Activated CD8-positive, alpha-beta T cell treated with anti-CD3 and anti-CD28 coated beads, Interleukin-2, amount 10 ng/mL, durations not matched to agents 7 days and 5 days (primary cell): Measurements from ENCODE around the gene MRPL55. TPM values are rescaled to one million over a fixed set of nuclear protein-coding genes. Genes with fewer than 3 reads are reported as not detected.

Experiments used
- ATAC-seq: fragments of 150-1000 bp; cut with Tn5 transposase; one replicate; pipeline ENCODE4 v1.10.0; 2021; ENCODE audit warnings: moderate library complexity
- CTCF ChIA-PET: fragments of 350-600 bp; sonication (Branson Sonifier 250); formaldehyde crosslinking; loops from one replicate; lab custom pipeline; 2021; ENCODE audit warnings: antibody characterized with exemption; lab: Charles Lee
- POLR2A ChIA-PET: fragments of 350-600 bp; sonication (Branson Sonifier 250); formaldehyde crosslinking; loops from one replicate; lab custom pipeline; 2021; ENCODE audit warnings: antibody characterized with exemption; lab: Charles Lee
- DNase-seq: peaks from one replicate; pipeline ENCODE4 v3.0.0-alpha.2; 2020
- H3K27ac Mint-ChIP-seq: one replicate; pipeline ENCODE4 v1.8.0; 2021; ENCODE audit warnings: mild to moderate bottlenecking, mixed read lengths
- H3K27me3 Mint-ChIP-seq: one replicate; pipeline ENCODE4 v1.8.0; 2021; ENCODE audit warnings: low read depth, mixed read lengths
- H3K36me3 Mint-ChIP-seq: one replicate; pipeline ENCODE4 v1.8.0; 2021; ENCODE audit warnings: low read depth, mixed read lengths
- H3K4me1 Mint-ChIP-seq: one replicate; pipeline ENCODE4 v1.8.0; 2021; ENCODE audit warnings: low read depth, mixed read lengths
- H3K4me3 Mint-ChIP-seq: one replicate; pipeline ENCODE4 v1.8.0; 2021; ENCODE audit warnings: mild to moderate bottlenecking, mixed read lengths
- H3K9me3 Mint-ChIP-seq: one replicate; pipeline ENCODE4 v1.8.0; 2022; ENCODE audit warnings: mixed read lengths; ENCODE audit not compliant: insufficient read depth
- total RNA-seq, 2 experiments: library from RNA; stranded (reverse); gene quantifications; one replicate each; pipeline ENCODE4 v1.2.3, GENCODE V29; 2021

The MRPL55 gene
- total RNA-seq, 2 experiments from 2014 or later: 51.1 to 60.7 TPM

DNA sequence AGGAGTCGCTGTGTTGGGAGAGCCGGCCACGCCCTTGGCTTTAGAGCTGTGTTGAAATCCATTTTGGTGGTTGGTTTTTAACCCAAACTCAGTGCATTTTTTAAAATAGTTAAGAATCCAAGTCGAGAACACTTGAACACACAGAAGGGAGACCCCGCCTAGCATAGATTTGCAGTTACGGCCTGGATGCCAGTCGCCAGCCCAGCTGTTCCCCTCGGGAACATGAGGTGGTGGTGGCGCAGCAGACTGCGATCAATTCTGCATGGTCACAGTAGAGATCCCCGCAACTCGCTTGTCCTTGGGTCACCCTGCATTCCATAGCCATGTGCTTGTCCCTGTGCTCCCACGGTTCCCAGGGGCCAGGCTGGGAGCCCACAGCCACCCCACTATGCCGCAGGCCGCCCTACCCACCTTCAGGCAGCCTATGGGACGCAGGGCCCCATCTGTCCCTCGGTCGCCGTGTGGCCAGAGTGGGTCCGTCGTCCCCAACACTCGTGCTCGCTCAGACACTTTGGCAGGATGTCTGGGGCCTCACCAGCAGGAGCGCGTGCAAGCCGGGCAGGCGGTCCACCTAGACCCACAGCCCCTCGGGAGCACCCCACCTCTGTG lies 10.7 kb downstream of the MRPL55 start:
- Mint-ChIP-seq H3K4me1 (peaks cover 14% of the 10 kb centered on the region), H3K27ac (no peak overlapping the region), H3K4me3 (no peak overlapping the region), H3K9me3 (peaks cover 13% of the 10 kb centered on the region), H3K27me3 (no peaks in the 10 kb centered on the region), H3K36me3 (peaks cover 68% of the 10 kb centered on the region)
- DNase-seq (no peak), ATAC-seq (no peak)
- ChIA-PET CTCF (no interaction called here), POLR2A (interaction anchor here (0.9 kb wide), 1 partner anchor 16 kb away, joined by 3 read pairs; no protein-coding TSS in a partner anchor)

DNA sequence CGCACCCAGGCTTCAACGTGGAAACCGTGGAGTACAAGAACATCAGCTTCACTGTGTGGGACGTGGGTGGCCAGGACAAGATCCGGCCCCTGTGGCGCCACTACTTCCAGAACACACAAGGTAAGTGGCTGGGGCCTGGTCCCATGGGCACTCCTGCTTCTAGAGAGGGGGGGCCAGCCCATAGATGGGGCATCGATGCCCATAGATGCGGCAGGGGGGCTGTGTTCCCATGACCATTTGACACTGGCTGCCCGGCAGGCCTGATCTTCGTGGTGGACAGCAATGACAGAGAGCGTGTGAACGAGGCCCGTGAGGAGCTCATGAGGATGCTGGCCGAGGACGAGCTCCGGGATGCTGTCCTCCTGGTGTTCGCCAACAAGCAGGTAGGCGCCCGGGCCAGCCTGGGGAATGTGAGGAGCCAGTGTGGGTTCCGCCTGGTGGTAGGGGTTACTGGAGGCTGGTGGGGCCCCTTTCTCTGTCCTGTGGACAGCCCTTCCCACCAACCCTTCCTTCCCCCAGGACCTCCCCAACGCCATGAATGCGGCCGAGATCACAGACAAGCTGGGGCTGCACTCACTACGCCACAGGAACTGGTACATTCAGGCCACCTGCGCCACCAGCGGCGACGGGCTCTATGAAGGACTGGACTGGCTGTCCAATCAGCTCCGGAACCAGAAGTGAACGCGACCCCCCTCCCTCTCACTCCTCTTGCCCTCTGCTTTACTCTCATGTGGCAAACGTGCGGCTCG lies 11.6 kb downstream of the MRPL55 start:
- H3K4me3 Mint-ChIP-seq: no peak overlapping the region
- peaks cover 13% of the 10 kb centered on the region for H3K4me1 Mint-ChIP-seq
- DNase-seq: no peak
- H3K27me3 Mint-ChIP-seq: no peaks in the 10 kb centered on the region
- ATAC-seq: no peak
- CTCF ChIA-PET: no interaction called here
- H3K9me3 Mint-ChIP-seq: peaks cover 16% of the 10 kb centered on the region
- peaks cover 77% of the 10 kb centered on the region for H3K36me3 Mint-ChIP-seq
- no peak overlapping the region for H3K27ac Mint-ChIP-seq
- POLR2A ChIA-PET: interaction anchor here (0.6 to 0.7 kb wide), 2 partner anchors 14 to 15 kb away, joined by 3 to 4 read pairs; partner anchors contain the start of gene ARF1

DNA sequence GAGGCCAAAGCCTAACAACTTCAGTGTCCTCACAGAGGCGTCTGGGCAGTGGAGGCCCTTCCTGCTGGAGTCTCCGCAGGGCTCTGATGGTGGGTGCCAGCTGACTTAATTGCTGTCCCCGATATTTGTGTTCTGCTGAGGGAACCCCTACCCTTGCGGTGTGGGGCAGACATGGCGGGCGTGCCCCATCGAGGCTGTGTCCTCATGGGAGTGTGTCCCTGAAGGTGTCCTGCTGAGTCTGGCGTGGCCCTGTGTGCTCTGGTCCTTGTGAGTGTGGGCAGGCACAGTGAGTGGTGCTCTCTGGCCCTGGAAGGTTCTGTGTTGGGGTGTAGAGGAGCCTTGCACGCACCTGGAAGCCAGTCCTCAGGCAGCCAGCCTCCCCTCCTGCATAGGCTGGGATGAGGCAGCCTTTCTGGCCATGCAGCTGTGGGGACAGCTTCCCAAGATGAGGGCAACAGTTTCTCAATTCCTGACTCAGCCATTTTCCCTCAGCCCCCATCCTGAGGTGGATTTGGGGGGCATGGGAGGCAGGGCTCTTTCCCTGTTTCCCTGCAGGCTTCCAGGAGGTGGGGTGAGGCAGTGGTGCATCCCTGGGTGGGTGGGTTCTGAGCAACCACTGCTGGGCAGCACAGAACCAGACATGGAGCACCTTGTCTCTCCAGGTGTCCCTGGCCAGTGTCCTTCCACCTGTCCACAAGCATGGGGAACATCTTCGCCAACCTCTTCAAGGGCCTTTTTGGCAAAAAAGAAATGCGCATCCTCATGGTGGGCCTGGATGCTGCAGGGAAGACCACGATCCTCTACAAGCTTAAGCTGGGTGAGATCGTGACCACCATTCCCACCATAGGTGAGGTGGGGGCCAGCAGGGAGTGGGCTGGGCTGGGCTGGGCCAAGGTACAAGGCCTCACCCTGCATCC lies 12.4 kb downstream of the MRPL55 start:
- Mint-ChIP-seq H3K27me3 (no peaks in the 10 kb centered on the region), H3K4me3 (no peak overlapping the region), H3K36me3 (peaks cover 86% of the 10 kb centered on the region), H3K27ac (no peak overlapping the region), H3K9me3 (peaks cover 21% of the 10 kb centered on the region), H3K4me1 (peaks cover 19% of the 10 kb centered on the region)
- ATAC-seq (no peak), DNase-seq (no peak)
- ChIA-PET POLR2A (interaction anchor here (0.6 kb wide), 1 partner anchor 13 kb away, joined by 3 read pairs; no protein-coding TSS in a partner anchor), CTCF (no interaction called here)

DNA sequence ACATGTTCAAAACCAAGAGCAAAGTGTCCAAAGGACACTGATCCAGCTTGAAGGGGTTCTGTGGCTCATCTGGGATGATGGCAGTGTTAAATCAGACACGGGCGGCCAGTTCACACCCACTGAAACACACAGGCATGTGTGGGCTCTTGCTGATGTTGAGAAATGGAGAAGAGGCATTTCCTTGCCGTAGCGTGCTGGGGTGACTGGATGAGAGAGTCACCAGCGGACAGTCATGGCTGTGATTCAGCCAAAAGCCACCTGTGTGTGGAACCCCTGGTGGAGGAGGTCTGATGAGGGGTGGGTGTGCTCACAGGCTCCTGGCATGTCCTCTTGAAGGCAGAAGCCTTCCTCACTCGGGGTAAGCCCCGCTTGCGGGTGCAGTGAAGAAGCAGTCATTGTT lies 13.2 kb downstream of the MRPL55 start:
- Mint-ChIP-seq H3K36me3 (peaks cover 87% of the 10 kb centered on the region), H3K27ac (no peak overlapping the region), H3K9me3 (peaks cover 22% of the 10 kb centered on the region), H3K4me1 (peaks cover 20% of the 10 kb centered on the region), H3K27me3 (no peaks in the 10 kb centered on the region), H3K4me3 (no peak overlapping the region)
- ChIA-PET CTCF (interaction anchor here (1.1 kb wide), 1 partner anchor 72 kb away, joined by 3 read pairs; no protein-coding TSS in a partner anchor), POLR2A (no interaction called here)
- DNase-seq (no peak), ATAC-seq (no peak)

DNA sequence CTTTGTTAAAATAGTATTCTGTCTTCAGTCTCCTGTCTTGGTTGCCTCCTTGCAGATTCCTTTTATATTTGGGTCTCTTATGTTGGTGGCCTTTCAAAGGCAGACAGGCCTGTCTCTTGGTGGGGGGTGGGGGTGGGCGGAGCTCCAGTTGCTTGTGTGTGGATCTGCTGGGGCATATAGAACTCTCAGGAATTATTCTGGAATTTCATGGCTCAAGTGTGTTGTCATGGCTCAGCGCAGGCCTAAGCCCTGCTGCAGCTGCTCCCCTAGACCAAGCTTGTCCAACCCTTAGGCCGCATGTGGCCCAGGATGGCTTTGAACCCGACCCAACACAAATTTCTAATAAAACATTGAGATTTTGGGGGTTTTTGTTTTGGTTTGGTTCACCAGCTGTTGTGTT lies 13.9 kb downstream of the MRPL55 start:
- no peak overlapping the region for H3K4me3 Mint-ChIP-seq
- POLR2A ChIA-PET: interaction anchor here (1.2 kb wide), 1 partner anchor 8 kb away, joined by 3 read pairs; no protein-coding TSS in a partner anchor
- H3K36me3 Mint-ChIP-seq: peaks cover 90% of the 10 kb centered on the region
- ATAC-seq: no peak
- peaks cover 26% of the 10 kb centered on the region for H3K4me1 Mint-ChIP-seq
- CTCF ChIA-PET: interaction anchor here (1.1 kb wide), 1 partner anchor 73 kb away, joined by 3 read pairs; no protein-coding TSS in a partner anchor
- H3K27me3 Mint-ChIP-seq: no peaks in the 10 kb centered on the region
- H3K27ac Mint-ChIP-seq: no peak overlapping the region
- peaks cover 22% of the 10 kb centered on the region for H3K9me3 Mint-ChIP-seq
- no peak for DNase-seq

DNA sequence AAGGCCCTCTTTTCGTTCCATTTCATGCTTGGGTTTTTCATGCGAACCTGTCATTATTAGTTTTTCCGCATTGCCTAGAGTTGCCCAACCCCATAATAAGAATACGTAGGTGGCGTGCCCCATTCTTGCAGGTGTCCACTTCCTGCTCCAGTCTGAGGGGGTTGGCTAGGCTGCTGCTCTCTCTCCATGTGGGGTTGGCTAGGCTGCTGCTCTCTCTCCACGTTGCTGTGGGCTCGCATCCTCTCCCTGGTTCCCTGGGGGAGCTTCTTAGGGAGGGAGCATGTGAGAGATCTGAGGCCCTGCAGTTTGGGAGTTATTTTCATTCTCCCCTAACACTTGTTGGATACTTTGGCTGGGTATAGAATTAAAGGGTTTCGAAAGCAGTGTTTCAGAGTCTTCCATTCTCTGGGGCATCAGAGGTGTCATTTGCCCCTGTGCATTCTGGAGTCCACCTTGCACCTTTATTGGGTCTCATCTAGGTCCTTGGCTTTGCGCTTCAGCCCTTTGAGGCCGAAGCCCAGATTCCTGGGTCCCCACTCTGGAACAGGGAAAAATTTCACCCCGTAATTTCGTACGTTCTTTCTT lies 14.6 kb downstream of the MRPL55 start:
- ATAC-seq (no peak), DNase-seq (no peak)
- no peaks in the 10 kb centered on the region for H3K27me3 Mint-ChIP-seq
- peaks cover 22% of the 10 kb centered on the region for H3K9me3 Mint-ChIP-seq
- H3K4me1 Mint-ChIP-seq: peaks cover 33% of the 10 kb centered on the region
- H3K27ac Mint-ChIP-seq: no peak overlapping the region
- H3K36me3 Mint-ChIP-seq: peaks cover 89% of the 10 kb centered on the region
- POLR2A ChIA-PET: interaction anchor here (1.2 kb wide), 1 partner anchor 8 kb away, joined by 3 read pairs; no protein-coding TSS in a partner anchor
- CTCF ChIA-PET: interaction anchor here (1.1 kb wide), 1 partner anchor 74 kb away, joined by 3 read pairs; no protein-coding TSS in a partner anchor
- H3K4me3 Mint-ChIP-seq: no peak overlapping the region

DNA sequence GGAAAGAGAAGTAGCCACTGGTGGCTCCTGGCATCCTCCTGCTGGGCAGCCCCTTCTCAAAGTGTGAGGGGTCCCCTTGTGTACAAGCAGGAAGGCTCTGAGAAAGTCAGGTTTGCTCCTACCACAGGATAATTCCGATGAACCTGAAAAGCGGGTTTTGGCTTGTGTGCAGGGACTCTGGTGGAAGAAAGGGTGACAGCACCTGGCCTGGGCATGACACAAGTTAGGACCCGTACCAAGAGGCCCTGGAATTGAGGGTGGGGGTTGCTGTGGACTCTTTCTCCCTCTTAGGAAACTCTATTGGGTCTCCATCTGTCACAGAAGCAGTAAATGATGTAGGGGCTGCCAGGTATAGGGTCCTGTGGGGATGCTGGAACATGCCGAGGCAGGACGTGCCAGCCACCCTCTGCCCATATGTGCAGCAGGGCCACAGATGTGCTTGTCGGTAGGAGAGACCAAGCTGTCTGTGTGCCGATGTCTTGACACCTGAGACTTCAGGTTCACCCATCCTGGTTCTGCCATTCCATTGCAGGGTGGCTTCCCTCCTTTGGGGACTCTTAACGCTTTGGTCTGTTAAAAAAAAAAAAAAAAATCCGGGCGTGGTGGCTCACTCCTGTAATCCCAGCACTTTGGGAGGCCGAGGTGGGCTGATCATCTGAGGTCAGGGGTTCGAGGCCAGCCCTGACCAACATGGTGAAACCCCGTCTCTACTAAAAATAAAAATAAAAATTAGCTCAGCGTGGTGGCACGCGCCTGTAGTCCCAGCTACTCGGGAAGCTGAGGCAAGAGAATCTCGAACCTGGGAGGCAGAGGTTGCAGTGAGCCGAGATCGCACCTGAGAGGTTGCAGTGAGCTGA lies 15.8 kb downstream of the MRPL55 start:
- Mint-ChIP-seq H3K36me3 (peaks cover 91% of the 10 kb centered on the region), H3K4me1 (peaks cover 45% of the 10 kb centered on the region), H3K4me3 (no peak overlapping the region), H3K27me3 (no peaks in the 10 kb centered on the region), H3K9me3 (peaks cover 22% of the 10 kb centered on the region), H3K27ac (no peak overlapping the region)
- no peak for ATAC-seq
- DNase-seq: no peak
- ChIA-PET CTCF (no interaction called here), POLR2A (interaction anchor here (2.6 kb wide), 1 partner anchor 11 kb away, joined by 15 read pairs; the partner anchor contains the start of gene ARF1)

DNA sequence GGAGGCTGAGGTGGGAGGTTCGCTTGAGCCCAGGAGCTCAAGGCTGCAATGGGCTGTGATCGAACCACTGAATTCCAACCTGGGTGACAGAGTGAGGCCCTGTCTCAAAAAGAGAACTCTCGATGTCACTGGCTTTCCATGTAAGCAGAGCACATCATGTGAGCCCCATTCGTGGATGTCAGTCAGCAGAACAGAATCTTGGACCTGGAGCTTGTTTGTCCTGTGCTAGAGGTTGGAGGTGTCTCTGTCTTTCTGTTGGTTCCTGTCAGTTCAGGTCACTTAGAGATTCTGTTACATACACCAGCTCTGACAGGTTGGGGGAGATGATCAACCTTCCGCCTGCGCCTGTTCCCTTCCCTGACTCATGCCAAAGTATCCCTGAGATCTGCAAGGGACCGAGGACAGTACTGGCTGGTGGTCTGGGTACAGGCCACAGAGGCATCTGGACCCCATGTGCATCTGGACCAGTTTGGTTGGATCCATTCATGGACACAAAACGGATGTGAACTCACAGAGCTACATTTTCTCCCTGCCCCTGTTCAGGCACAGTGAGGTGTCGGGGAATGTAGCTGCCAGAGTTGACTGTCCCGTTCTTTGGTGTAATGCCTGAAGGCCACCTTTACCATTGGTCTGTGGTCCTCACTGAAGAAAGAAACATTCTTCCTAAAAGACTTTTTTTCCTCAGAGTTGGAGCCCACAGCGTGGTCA lies 16.6 kb downstream of the MRPL55 start:
- DNase-seq: no peak
- POLR2A ChIA-PET: interaction anchor here (0.8 to 2.6 kb wide), 2 partner anchors 10 to 700 kb away, joined by 3 to 15 read pairs; partner anchors contain the start of gene ARF1
- no peak overlapping the region for H3K27ac Mint-ChIP-seq
- CTCF ChIA-PET: interaction anchor here (0.9 to 1.8 kb wide), 3 partner anchors 9 to 93 kb away, joined by 3 to 5 read pairs (median 3); no protein-coding TSS in a partner anchor
- peaks cover 53% of the 10 kb centered on the region for H3K4me1 Mint-ChIP-seq
- no peak for ATAC-seq
- peaks cover 93% of the 10 kb centered on the region for H3K36me3 Mint-ChIP-seq
- H3K27me3 Mint-ChIP-seq: no peaks in the 10 kb centered on the region
- H3K9me3 Mint-ChIP-seq: peaks cover 22% of the 10 kb centered on the region
- H3K4me3 Mint-ChIP-seq: no peak overlapping the region

DNA sequence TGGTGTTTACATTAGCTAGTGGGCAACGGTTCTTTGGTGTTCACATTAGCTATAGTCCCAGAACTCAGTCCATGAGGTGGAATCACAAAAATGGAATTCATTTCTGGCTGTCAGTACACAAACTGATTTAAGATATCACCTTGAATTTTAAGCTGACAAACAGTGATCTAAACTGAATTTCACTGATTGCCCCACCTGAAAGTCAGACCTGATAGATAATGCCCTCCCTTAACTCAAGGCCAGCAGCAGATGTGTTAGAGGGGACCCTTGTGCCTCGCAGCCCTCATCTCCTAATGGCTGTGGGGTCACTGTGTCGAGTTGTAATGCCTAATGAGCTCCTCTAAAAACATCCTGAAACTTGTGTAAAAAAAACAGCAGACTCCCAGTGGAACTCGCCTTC lies 18.0 kb downstream of the MRPL55 start:
- Mint-ChIP-seq H3K4me1 (peaks cover 64% of the 10 kb centered on the region), H3K36me3 (peaks cover 90% of the 10 kb centered on the region), H3K27me3 (no peaks in the 10 kb centered on the region), H3K4me3 (no peak overlapping the region), H3K27ac (peak overlapping the region; percentile 20), H3K9me3 (peaks cover 22% of the 10 kb centered on the region)
- CTCF ChIA-PET: interaction anchor here (1.2 to 1.8 kb wide), 3 partner anchors 9 to 91 kb away, joined by 3 to 5 read pairs (median 5); partner anchors contain the start of gene ARF1
- ATAC-seq (no peak), DNase-seq (no peak)
- POLR2A ChIA-PET: interaction anchor here (2.6 kb wide), 1 partner anchor 9 kb away, joined by 15 read pairs; the partner anchor contains the start of gene ARF1
